Keratinocyte (primary cell): ENCODE data around the gene HDAC8.

Experiments used
- EZH2 ChIP-seq: IDR thresholded peaks from one replicate; pipeline ENCODE4 v1.6.1; 2012; ENCODE audit warnings: inconsistent platforms, mild to moderate bottlenecking, low read length, moderate library complexity
- TF ChIP-seq, protein P1 (sequence below), 3 experiments: IDR thresholded peaks in 1 of 3; conservative IDR thresholded peaks in 1 of 3; optimal IDR thresholded peaks in 1 of 3; 2 replicates in 2 of 3; 3 replicates in 1 of 3; pipeline versions ENCODE3 to v1.5.1; 2011; ENCODE audit warnings: low read length in 3 of 3, mild to moderate bottlenecking in 3 of 3, moderate library complexity in 2 of 3, control low read depth in 1 of 3, inconsistent platforms in 1 of 3; ENCODE audit not compliant: insufficient read depth in 2 of 3; ENCODE audit errors: extremely low read depth in 1 of 3

DNA sequence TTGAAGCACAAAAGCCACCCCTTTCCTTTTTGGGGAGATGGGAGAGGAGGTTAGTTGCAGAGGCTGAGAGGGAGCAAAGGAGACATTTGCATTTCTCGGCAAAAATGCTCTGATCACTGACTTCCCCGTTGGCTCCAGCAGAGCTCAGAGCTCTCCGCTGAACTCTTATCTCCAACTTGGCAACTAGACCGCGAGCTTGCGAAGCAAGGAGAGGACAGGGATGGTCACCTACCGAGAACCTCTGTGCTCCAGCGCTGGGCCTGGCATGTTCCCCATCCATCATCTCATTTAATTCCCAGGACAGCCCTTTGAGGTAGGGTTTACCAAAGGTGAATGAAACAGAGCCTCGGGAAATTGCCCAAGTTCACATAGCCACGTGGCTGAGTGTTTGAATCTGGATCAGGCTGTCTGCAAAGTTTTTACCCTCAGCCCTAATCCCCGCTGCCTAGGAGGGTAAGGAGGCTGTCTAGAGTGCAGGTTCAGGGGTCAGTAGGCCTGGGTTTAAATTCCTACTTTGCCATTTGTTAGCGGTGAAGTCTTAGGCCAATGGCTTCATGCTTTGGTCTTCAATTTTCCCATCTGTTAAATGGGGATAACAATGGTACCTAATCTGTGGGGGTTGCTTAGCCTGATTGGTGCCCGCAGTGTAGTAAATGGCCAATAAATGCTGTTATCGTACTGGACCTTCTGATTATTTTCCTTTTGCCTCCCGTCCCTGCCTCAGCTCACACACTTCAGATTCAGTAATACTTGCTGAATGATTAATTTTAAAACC is 263.2 kb downstream of the HDAC8 start:
- no peak for TF ChIP-seq EZH2
- TF ChIP-seq, protein P1, sequence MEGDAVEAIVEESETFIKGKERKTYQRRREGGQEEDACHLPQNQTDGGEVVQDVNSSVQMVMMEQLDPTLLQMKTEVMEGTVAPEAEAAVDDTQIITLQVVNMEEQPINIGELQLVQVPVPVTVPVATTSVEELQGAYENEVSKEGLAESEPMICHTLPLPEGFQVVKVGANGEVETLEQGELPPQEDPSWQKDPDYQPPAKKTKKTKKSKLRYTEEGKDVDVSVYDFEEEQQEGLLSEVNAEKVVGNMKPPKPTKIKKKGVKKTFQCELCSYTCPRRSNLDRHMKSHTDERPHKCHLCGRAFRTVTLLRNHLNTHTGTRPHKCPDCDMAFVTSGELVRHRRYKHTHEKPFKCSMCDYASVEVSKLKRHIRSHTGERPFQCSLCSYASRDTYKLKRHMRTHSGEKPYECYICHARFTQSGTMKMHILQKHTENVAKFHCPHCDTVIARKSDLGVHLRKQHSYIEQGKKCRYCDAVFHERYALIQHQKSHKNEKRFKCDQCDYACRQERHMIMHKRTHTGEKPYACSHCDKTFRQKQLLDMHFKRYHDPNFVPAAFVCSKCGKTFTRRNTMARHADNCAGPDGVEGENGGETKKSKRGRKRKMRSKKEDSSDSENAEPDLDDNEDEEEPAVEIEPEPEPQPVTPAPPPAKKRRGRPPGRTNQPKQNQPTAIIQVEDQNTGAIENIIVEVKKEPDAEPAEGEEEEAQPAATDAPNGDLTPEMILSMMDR (optimal IDR thresholded peaks at IDR 0.05 in 1 of 3, IDR thresholded peaks at IDR 0.05 in 1 of 3, conservative IDR thresholded peaks at IDR 0.05 in 1 of 3; ENCODE audit: extremely low read depth in 1 of 3, insufficient read depth in 2 of 3, low read length in 3 of 3): no peak
